A673 (cell line): ENCODE data around the gene NPM3. TPM values are rescaled to one million over a fixed set of nuclear protein-coding genes. Genes with fewer than 3 reads are reported as not detected.

Experiments
- BruUV-seq: library from RNA; stranded (reverse); fragments of 400-500 nt; replicated peaks from 2 replicates; lab custom pipeline; 2021; lab: Mats Ljungman, UMichigan
- CTCF ChIA-PET: fragments of 300-600 bp; sonication (Branson Sonifier 250); formaldehyde crosslinking; loops from one replicate; lab custom pipeline; 2022; ENCODE audit warnings: antibody characterized with exemption; lab: Charles Lee
- POLR2A ChIA-PET: fragments of 300-600 bp; sonication (Branson Sonifier 250); formaldehyde crosslinking; loops from one replicate; lab custom pipeline; 2022; ENCODE audit warnings: antibody characterized with exemption; ENCODE audit not compliant: low non-redundant PET; lab: Charles Lee
- DNase-seq: peaks from one replicate; pipeline ENCODE4 v3.0.0-alpha.2; 2015; ENCODE audit warnings: low spot score
- H3K27ac ChIP-seq: fragments of 200-600 bp; sonication (generic); 2 replicates; pipeline ENCODE4 v1.5.1; 2016; ENCODE audit warnings: mixed run types, low read depth, mild to moderate bottlenecking, mixed read lengths, antibody characterized with exemption, low read length; ENCODE audit not compliant: poor library complexity, severe bottlenecking
- H3K27me3 ChIP-seq: fragments of 200-600 bp; sonication (generic); replicated peaks from 2 replicates; pipeline ENCODE4 v1.6.1; 2017; ENCODE audit warnings: mixed run types, low read depth, mild to moderate bottlenecking, mixed read lengths, antibody characterized with exemption, low read length; ENCODE audit not compliant: insufficient read depth, poor library complexity
- H3K36me3 ChIP-seq: fragments of 200-600 bp; sonication (generic); 2 replicates; pipeline ENCODE4 v1.6.1; 2016; ENCODE audit warnings: mixed run types, mild to moderate bottlenecking, mixed read lengths, antibody characterized with exemption, low read length; ENCODE audit not compliant: insufficient read depth, poor library complexity, severe bottlenecking
- H3K4me1 ChIP-seq: fragments of 200-600 bp; sonication (generic); 2 replicates; pipeline ENCODE4 v1.6.1; 2017; ENCODE audit warnings: mixed run types, mild to moderate bottlenecking, mixed read lengths, antibody characterized with exemption, low read length; ENCODE audit not compliant: insufficient read depth, poor library complexity, severe bottlenecking
- H3K4me3 ChIP-seq: fragments of 200-600 bp; sonication (generic); 2 replicates; pipeline ENCODE4 v1.5.1; 2016; ENCODE audit warnings: low read depth, mixed run types, mild to moderate bottlenecking, mixed read lengths, low read length; ENCODE audit not compliant: poor library complexity, severe bottlenecking
- H3K9me3 ChIP-seq: fragments of 200-600 bp; sonication (generic); 2 replicates; pipeline ENCODE4 v1.6.1; 2016; ENCODE audit warnings: mixed run types, low read depth, mild to moderate bottlenecking, mixed read lengths, antibody characterized with exemption, low read length; ENCODE audit not compliant: poor library complexity, severe bottlenecking
- EZH2 ChIP-seq: fragments of 200-600 bp; sonication (generic); IDR thresholded peaks from 2 replicates; pipeline ENCODE4 v1.6.1; 2017; ENCODE audit warnings: borderline replicate concordance, low read depth, mild to moderate bottlenecking, mixed read lengths, antibody characterized with exemption, low read length; ENCODE audit not compliant: poor library complexity, severe bottlenecking
- intact Hi-C: fragments of 100-400 bp; cut with micrococcal nuclease; formaldehyde crosslinking; loops from one replicate; pipeline ENCODE4 v1.10.0; 2022; ENCODE audit not compliant: unreplicated experiment
- total RNA-seq: library from RNA; stranded (reverse); gene quantifications from 2 replicates; pipeline ENCODE4 v1.2.3, GENCODE V29; 2021
- TF ChIP-seq, protein P1 (sequence below): fragments of 300-800, 200-600 bp; sonication (generic); conservative IDR thresholded peaks from 2 replicates; pipeline ENCODE4 v1.5.1; 2017; ENCODE audit warnings: low read depth, mild to moderate bottlenecking, antibody characterized with exemption, low read length, moderate library complexity, mixed read lengths

NPM3 gene
- total RNA-seq, 1 experiment from 2014 or later, result 98.2 TPM

GRCh38 chr10:101775273-101776160, 7.7 kb downstream of the NPM3 start, which contains the start of gene FGF8:
Gene FGF8 (minus strand): TSS chr10:101776114. CDS start chr10:101775900, 214 bp downstream.
- peak within 1 kb of the TSS; percentile 19 for H3K4me3 ChIP-seq
- H3K36me3 ChIP-seq, result no peaks in the 10 kb centered on the region
- no TSS peak for BruUV-seq
- peak; percentile 94 for TF ChIP-seq EZH2
- TF ChIP-seq, protein P1, sequence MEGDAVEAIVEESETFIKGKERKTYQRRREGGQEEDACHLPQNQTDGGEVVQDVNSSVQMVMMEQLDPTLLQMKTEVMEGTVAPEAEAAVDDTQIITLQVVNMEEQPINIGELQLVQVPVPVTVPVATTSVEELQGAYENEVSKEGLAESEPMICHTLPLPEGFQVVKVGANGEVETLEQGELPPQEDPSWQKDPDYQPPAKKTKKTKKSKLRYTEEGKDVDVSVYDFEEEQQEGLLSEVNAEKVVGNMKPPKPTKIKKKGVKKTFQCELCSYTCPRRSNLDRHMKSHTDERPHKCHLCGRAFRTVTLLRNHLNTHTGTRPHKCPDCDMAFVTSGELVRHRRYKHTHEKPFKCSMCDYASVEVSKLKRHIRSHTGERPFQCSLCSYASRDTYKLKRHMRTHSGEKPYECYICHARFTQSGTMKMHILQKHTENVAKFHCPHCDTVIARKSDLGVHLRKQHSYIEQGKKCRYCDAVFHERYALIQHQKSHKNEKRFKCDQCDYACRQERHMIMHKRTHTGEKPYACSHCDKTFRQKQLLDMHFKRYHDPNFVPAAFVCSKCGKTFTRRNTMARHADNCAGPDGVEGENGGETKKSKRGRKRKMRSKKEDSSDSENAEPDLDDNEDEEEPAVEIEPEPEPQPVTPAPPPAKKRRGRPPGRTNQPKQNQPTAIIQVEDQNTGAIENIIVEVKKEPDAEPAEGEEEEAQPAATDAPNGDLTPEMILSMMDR, result no peak
- ChIA-PET CTCF (no interaction called here), POLR2A (no interaction called here)
- no peaks in the 10 kb centered on the region for H3K9me3 ChIP-seq
- intact Hi-C loops, result no loop called here
- DNase-seq, result no peak
- peaks cover 15% of the 10 kb centered on the region for H3K4me1 ChIP-seq
- no peak within 1 kb of the TSS for H3K27ac ChIP-seq
- peaks cover 48% of the 10 kb centered on the region for H3K27me3 ChIP-seq

DNA sequence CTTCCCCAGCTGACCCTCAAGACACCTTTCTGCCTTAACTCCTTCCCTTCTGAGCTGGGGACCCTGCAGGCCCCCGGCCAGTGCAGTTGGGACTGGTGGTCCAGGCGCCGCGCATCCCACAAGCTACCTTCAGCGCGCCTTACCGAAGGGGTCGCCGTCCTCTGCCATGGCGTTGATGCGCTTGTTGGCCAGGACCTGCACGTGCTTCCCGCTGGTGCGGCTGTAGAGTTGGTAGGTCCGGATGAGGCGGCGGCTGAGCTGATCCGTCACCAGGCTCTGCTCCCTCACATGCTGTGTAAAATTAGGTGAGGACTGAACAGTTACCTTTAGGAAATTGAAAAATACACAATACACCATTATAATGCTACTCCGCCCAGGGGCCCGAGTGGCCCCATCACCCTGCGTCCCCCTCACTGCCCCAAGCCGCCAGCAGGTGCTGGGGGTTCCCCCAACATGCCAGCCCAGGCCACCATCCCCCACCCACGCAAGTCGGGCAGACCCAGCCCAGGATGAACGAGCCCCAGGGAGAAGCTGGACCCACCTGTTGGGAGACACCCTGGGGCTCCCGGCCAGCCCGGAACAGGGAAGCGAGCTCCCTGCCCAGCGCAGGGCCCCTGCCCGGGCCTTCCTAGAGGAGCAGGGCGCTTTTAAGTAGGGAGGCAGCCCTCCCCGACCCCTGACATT, 8.5 kb downstream of the NPM3 start:
- peaks cover 48% of the 10 kb centered on the region for H3K27me3 ChIP-seq

DNA sequence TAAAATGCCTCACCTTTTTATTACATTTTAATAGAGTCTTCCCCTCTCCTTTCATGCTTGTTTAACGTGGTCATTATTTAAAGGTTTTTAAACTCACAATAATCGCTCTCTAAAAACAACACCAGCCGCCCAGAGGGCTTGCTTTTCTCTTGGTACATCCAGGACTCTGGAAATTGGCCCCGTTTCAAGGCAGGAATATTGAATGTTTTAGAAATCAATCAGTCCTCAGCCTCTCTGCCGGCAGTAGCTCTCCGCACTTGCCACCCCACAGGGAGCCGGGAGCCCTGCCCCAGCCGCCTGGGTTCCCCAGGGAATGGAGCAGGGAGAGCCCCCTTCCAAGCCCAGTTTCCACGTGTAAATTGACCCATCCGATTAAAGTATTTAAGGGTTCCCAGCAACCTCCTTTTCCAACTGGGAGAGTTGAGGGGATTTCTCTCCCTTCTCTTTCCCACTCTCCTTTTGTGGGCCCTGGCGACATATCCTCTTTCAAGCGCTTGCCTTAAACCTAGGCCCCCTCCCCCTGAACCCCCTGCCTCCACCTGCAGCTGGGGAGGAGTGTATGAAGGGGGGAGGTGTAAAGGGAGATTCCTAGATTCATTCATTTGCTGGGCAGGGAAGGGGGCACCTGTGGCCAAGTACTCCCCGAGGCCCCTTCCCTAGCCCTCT, 9.2 kb downstream of the NPM3 start:
- intact Hi-C loops, result no loop called here
- Histone ChIP-seq H3K27me3 (peaks cover 48% of the 10 kb centered on the region), H3K4me3 (no peak overlapping the region), H3K9me3 (no peaks in the 10 kb centered on the region), H3K4me1 (peaks cover 17% of the 10 kb centered on the region), H3K27ac (no peak overlapping the region), H3K36me3 (no peaks in the 10 kb centered on the region)
- POLR2A ChIA-PET, result no interaction called here
- DNase-seq, result no peak
- no TSS peak for BruUV-seq
- CTCF ChIA-PET, result no interaction called here
- TF ChIP-seq, protein P1, result no peak
- TF ChIP-seq EZH2, result peak; percentile 45

More for the DNA sequence above, 8.5 kb downstream of the NPM3 start:
- intact Hi-C loops, result no loop called here
- peaks cover 17% of the 10 kb centered on the region for H3K4me1 ChIP-seq
- no TSS peak for BruUV-seq
- no peak overlapping the region for H3K4me3 ChIP-seq
- H3K36me3 ChIP-seq, result no peaks in the 10 kb centered on the region
- DNase-seq, result no peak
- H3K9me3 ChIP-seq, result no peaks in the 10 kb centered on the region
- no peak overlapping the region for H3K27ac ChIP-seq
- CTCF ChIA-PET, result no interaction called here
- POLR2A ChIA-PET, result no interaction called here
- no peak for TF ChIP-seq EZH2
- TF ChIP-seq, protein P1, result no peak
